B cell (primary cell): ENCODE measurements around the gene GALNT10. TPM values are rescaled to one million over a fixed set of nuclear protein-coding genes. Genes with fewer than 3 reads are reported as not detected.

Experiments used
- ATAC-seq: fragments of 200-7000 bp; cut with Tn5 transposase; one replicate; pipeline ENCODE4 v1.10.0; 2021; ENCODE audit warnings: low read depth, mild to moderate bottlenecking, moderate number of reproducible peaks, moderate library complexity
- CTCF ChIA-PET: fragments of 350-600 bp; sonication (Branson Sonifier 250); formaldehyde crosslinking; loops from one replicate; lab custom pipeline; 2021; ENCODE audit warnings: antibody characterized with exemption, inconsistent platforms; lab: Charles Lee
- POLR2A ChIA-PET: fragments of 350-600 bp; sonication (Branson Sonifier 250); formaldehyde crosslinking; loops from one replicate; lab custom pipeline; 2021; ENCODE audit warnings: antibody characterized with exemption; lab: Charles Lee
- DNase-seq: peaks from one replicate; pipeline ENCODE4 v3.0.0; 2013
- H2AFZ ChIP-seq: 2 replicates; pipeline ENCODE4 v1.6.1; 2012; ENCODE audit warnings: mild to moderate bottlenecking, low read depth, low read length; ENCODE audit not compliant: insufficient read depth, poor library complexity, severe bottlenecking
- H3K27ac ChIP-seq, 2 donors: 1 replicate in 1 of 2; 2 replicates in 1 of 2; pipeline ENCODE4 v1.5.1; 2012 to 2013; ENCODE audit warnings: low read length in 2 of 2, mild to moderate bottlenecking in 2 of 2, moderate library complexity in 1 of 2
- H3K27me3 ChIP-seq, 4 experiments: fragments of 200-600 bp in 1 of 4; sonication (generic) in 1 of 4; replicated peaks in 1 of 4; 1 replicate in 2 of 4; 2 replicates in 2 of 4; pipeline versions ENCODE4 v1.6.1 to v1.7.0; 2013 to 2016; ENCODE audit warnings: low read length in 3 of 4, mild to moderate bottlenecking in 2 of 4, mixed read lengths in 1 of 4, moderate library complexity in 1 of 4; ENCODE audit not compliant: insufficient read depth in 4 of 4, control insufficient read depth in 3 of 4; ENCODE audit errors: control extremely low read depth in 1 of 4
- H3K36me3 ChIP-seq, 2 experiments: replicated peaks in 1 of 2; 1 replicate in 1 of 2; 2 replicates in 1 of 2; pipeline versions ENCODE4 v1.6.1 to v1.7.1; 2013; ENCODE audit warnings: low read length in 1 of 2; ENCODE audit not compliant: insufficient read depth in 2 of 2, control insufficient read depth in 1 of 2; ENCODE audit errors: control extremely low read depth in 1 of 2, extremely low read depth in 1 of 2
- H3K4me1 ChIP-seq, 2 donors: fragments of 200-600 bp in 1 of 2; sonication (generic) in 1 of 2; 1 replicate in 1 of 2; 2 replicates in 1 of 2; pipeline versions ENCODE4 v1.5.1 to v1.6.1; 2013 to 2017; ENCODE audit warnings: low read length in 2 of 2; ENCODE audit not compliant: control insufficient read depth in 2 of 2, insufficient read depth in 2 of 2
- H3K4me2 ChIP-seq: replicated peaks from 2 replicates; pipeline ENCODE3; 2012; ENCODE audit warnings: mild to moderate bottlenecking, low read depth, low read length; ENCODE audit not compliant: poor library complexity, severe bottlenecking
- H3K4me3 ChIP-seq, 5 experiments: fragments of 200-600 bp in 1 of 5; sonication (generic) in 1 of 5; 1 replicate in 3 of 5; 2 replicates in 2 of 5; pipeline versions ENCODE4 v1.5.1 to v1.7.0; 2011 to 2016; ENCODE audit warnings: low read length in 4 of 5, mild to moderate bottlenecking in 4 of 5, low read depth in 2 of 5, control low read depth in 1 of 5, moderate library complexity in 1 of 5; ENCODE audit not compliant: insufficient read depth in 1 of 5; ENCODE audit errors: control extremely low read depth in 1 of 5, extremely low read depth in 1 of 5
- H3K79me2 ChIP-seq: fragments of 200-600 bp; sonication (generic); one replicate; pipeline ENCODE4 v1.6.0; 2016; ENCODE audit warnings: low read length; ENCODE audit not compliant: control insufficient read depth, insufficient read depth
- H3K9ac ChIP-seq: fragments of 200-600 bp; sonication (generic); 2 replicates; pipeline ENCODE4 v1.6.1; 2017; ENCODE audit warnings: mild to moderate bottlenecking, low read length, moderate library complexity
- H3K9me3 ChIP-seq, 3 donors: one replicate each; pipeline versions ENCODE4 v1.6.1 to v1.7.1; 2013; ENCODE audit warnings: low read length in 2 of 3; ENCODE audit not compliant: control insufficient read depth in 2 of 3, insufficient read depth in 1 of 3; ENCODE audit errors: control extremely low read depth in 1 of 3
- H4K20me1 ChIP-seq: 2 replicates; pipeline ENCODE4 v1.6.0; 2012; ENCODE audit warnings: mild to moderate bottlenecking, low read length; ENCODE audit not compliant: insufficient read depth, control insufficient read depth, poor library complexity, severe bottlenecking
- H3K27ac Mint-ChIP-seq: one replicate; pipeline ENCODE4 v1.8.0; 2021; ENCODE audit warnings: mixed read lengths
- H3K27me3 Mint-ChIP-seq: one replicate; pipeline ENCODE4 v1.8.0; 2021; ENCODE audit warnings: mixed read lengths
- H3K4me1 Mint-ChIP-seq: one replicate; pipeline ENCODE4 v1.8.0; 2021; ENCODE audit warnings: mixed read lengths
- H3K4me3 Mint-ChIP-seq: one replicate; pipeline ENCODE4 v1.8.0; 2021; ENCODE audit warnings: mixed read lengths
- H3K9me3 Mint-ChIP-seq: one replicate; pipeline ENCODE4 v1.8.0; 2022; ENCODE audit warnings: mixed read lengths; ENCODE audit not compliant: insufficient read depth
- CTCF ChIP-seq: fragments of 200-600 bp; IDR thresholded peaks from one replicate; pipeline ENCODE4 v1.8.0; 2022; ENCODE audit warnings: antibody characterized with exemption, mild to moderate bottlenecking
- EZH2 ChIP-seq: IDR thresholded peaks from 2 replicates; pipeline ENCODE4 v1.6.1; 2012; ENCODE audit warnings: borderline replicate concordance, low read depth, mild to moderate bottlenecking, moderate library complexity, low read length; ENCODE audit not compliant: insufficient read depth, poor library complexity, severe bottlenecking
- WGBS: methylation state at CpG from one replicate; pipeline ENCODE4 v1.1.5; 2013; ENCODE audit warnings: missing lambda C conversion rate; ENCODE audit not compliant: insufficient coverage; 5-methylcytosine and 5-hydroxymethylcytosine counted together
- intact Hi-C: fragments of 100-400 bp; cut with micrococcal nuclease; formaldehyde crosslinking; loops from one replicate; pipeline ENCODE4 v1.10.0; 2022
- polyA plus RNA-seq: library from polyadenylated mRNA; depleted of rRNA; stranded (reverse); fragments of >200 nt; gene quantifications from 2 replicates; pipeline ENCODE4 v1.2.3, GENCODE V29; 2012
- total RNA-seq, 2 donors: library from RNA; stranded (reverse); fragments of 120-200 nt in 1 of 2; gene quantifications; 1 replicate in 1 of 2; 2 replicates in 1 of 2; pipeline versions ENCODE4 v1.2.3 to v1.2.4, GENCODE V29; 2013 to 2022

The GALNT10 gene
- total and polyA plus RNA-seq, 2 donors (not counting 1 experiment from before 2014, with no cell fraction given): 27.7 to 42.8 TPM

GRCh38 chr5:154400678-154401077, 210.1 kb downstream of the GALNT10 start:
- no peaks in the 10 kb centered on the region for H3K9me3 ChIP-seq
- CTCF ChIA-PET: interaction anchor here (1.1 kb wide), 1 partner anchor 328 kb away, joined by 4 read pairs; no protein-coding TSS in a partner anchor
- POLR2A ChIA-PET: no interaction called here
- H2AFZ ChIP-seq: no peak overlapping the region
- Mint-ChIP-seq H3K27me3 (no peaks in the 10 kb centered on the region), H3K4me3 (no peak overlapping the region), H3K27ac (no peak overlapping the region), H3K4me1 (peaks cover 23% of the 10 kb centered on the region), H3K9me3 (no peaks in the 10 kb centered on the region)
- no peaks in the 10 kb centered on the region for H3K27me3 ChIP-seq
- H3K4me2 ChIP-seq: no peak overlapping the region
- no peaks in the 10 kb centered on the region for H3K79me2 ChIP-seq
- H3K9ac ChIP-seq: no peak overlapping the region
- peaks cover 3 to 19% of the 10 kb centered on the region in 2 donors for H3K4me1 ChIP-seq
- TF ChIP-seq EZH2 (no peak), CTCF (no peak)
- intact Hi-C loops: no loop called here
- no peaks in the 10 kb centered on the region for H4K20me1 ChIP-seq
- no peak overlapping the region for H3K4me3 ChIP-seq
- ATAC-seq (no peak), DNase-seq (no peak)
- peaks cover 0 to 19% of the 10 kb centered on the region in 2 experiments for H3K36me3 ChIP-seq
- 97% methylated on average over 3 of the region's 3 CpGs for WGBS
- H3K27ac ChIP-seq: no peak overlapping the region

- Histone ChIP-seq H4K20me1 (no peaks in the 10 kb centered on the region), H3K9me3 (no peaks in the 10 kb centered on the region), H3K4me1 (peaks cover 3 to 12% of the 10 kb centered on the region in 2 donors), H3K9ac (no peak overlapping the region), H3K4me3 (no peak overlapping the region), H3K27ac (no peak overlapping the region), H3K4me2 (no peak overlapping the region), H3K27me3 (no peaks in the 10 kb centered on the region), H3K79me2 (no peaks in the 10 kb centered on the region), H2AFZ (no peak overlapping the region), H3K36me3 (peaks cover 0 to 23% of the 10 kb centered on the region in 2 experiments)
- DNase-seq (no peak), ATAC-seq (no peak)
- Mint-ChIP-seq H3K4me1 (peaks cover 17% of the 10 kb centered on the region), H3K9me3 (no peaks in the 10 kb centered on the region), H3K27me3 (no peaks in the 10 kb centered on the region), H3K27ac (no peak overlapping the region), H3K4me3 (no peak overlapping the region)
- ChIA-PET CTCF (no interaction called here), POLR2A (no interaction called here)
- no peak for TF ChIP-seq EZH2
- no peak for TF ChIP-seq CTCF
- 92% methylated on average over 2 of the region's 5 CpGs for WGBS
- intact Hi-C loops: no loop called here
These were observed 210.8 kb downstream of the GALNT10 start for GRCh38 chr5:154401355-154401754.
